Measurements from ENCODE around the gene CYP3A7.
"Not testable (repeated sequence)": the region's sequence is repeated elsewhere in the genome, so short reads cannot be mapped to it uniquely, and the experiment has no call there.

CYP3A7 gene

GRCh38 chr7:99741441-99741795, 6.4 kb upstream of the CYP3A7 start:
- DNase-seq (ENCODE audit: low read depth): no peak

GRCh38 chr7:99740573-99741440, 5.8 kb upstream of the CYP3A7 start:
- DNase-seq (ENCODE audit: low read depth): peak; percentile 1

GRCh38 chr7:99739699-99740572, 4.9 kb upstream of the CYP3A7 start:
- DNase-seq (ENCODE audit: low read depth): no peak

GRCh38 chr7:99737726-99738125, 2.7 kb upstream of the CYP3A7 start:
- no peak for DNase-seq (ENCODE audit: low read depth)

- DNase-seq (ENCODE audit: low read depth): not testable (repeated sequence)
Measured at GRCh38 chr7:99736667-99737066, 1.7 kb upstream of the CYP3A7 start.

GRCh38 chr7:99733448-99733847, 1.5 kb downstream of the CYP3A7 start:
- no peak for DNase-seq (ENCODE audit: low read depth)

- no peak for DNase-seq (ENCODE audit: low read depth)
Measured at GRCh38 chr7:99733003-99733402, 2.0 kb downstream of the CYP3A7 start.

- DNase-seq (ENCODE audit: low read depth): no peak
Measured at GRCh38 chr7:99731638-99732374, 3.2 kb downstream of the CYP3A7 start.

GRCh38 chr7:99730992-99731391, 4.0 kb downstream of the CYP3A7 start:
- no peak for DNase-seq (ENCODE audit: low read depth)

GRCh38 chr7:99730238-99730810, 4.7 kb downstream of the CYP3A7 start:
- DNase-seq (ENCODE audit: low read depth): no peak

GRCh38 chr7:99729486-99730237, 5.3 kb downstream of the CYP3A7 start:
- no peak for DNase-seq (ENCODE audit: low read depth)

GRCh38 chr7:99728615-99729014, 6.4 kb downstream of the CYP3A7 start:
- no peak for DNase-seq (ENCODE audit: low read depth)

GRCh38 chr7:99723201-99723600, 11.8 kb downstream of the CYP3A7 start:
- DNase-seq (ENCODE audit: low read depth): not testable (repeated sequence)

- no peak for DNase-seq (ENCODE audit: low read depth)
Measured at GRCh38 chr7:99720800-99721595, 14.0 kb downstream of the CYP3A7 start.

- DNase-seq (ENCODE audit: low read depth): no peak
Measured at GRCh38 chr7:99719996-99720769, 14.8 kb downstream of the CYP3A7 start.

- no peak for DNase-seq (ENCODE audit: low read depth)
Measured at GRCh38 chr7:99713995-99714570, 20.9 kb downstream of the CYP3A7 start.

GRCh38 chr7:99709838-99710578, 25.0 kb downstream of the CYP3A7 start:
- DNase-seq (ENCODE audit: low read depth): no peak

- no peak for DNase-seq (ENCODE audit: low read depth)
Measured at GRCh38 chr7:99709260-99709659, 25.7 kb downstream of the CYP3A7 start.

- DNase-seq (ENCODE audit: low read depth): no peak
Measured at GRCh38 chr7:99707096-99707495, 27.9 kb downstream of the CYP3A7 start.

All from fibroblast of the conjunctiva (primary cell).